OCI-LY7 (cell line): ENCODE measurements around the gene KCNJ12.

Experiments used
- EZH2phosphoT487 ChIP-seq: fragments of 200-600 bp; sonication (generic); IDR thresholded peaks from 2 replicates; pipeline ENCODE4 v1.6.1; 2018; ENCODE audit warnings: low read depth, borderline replicate concordance, mild to moderate bottlenecking, mixed run types, antibody characterized with exemption, low read length, moderate library complexity, mixed read lengths
- TF ChIP-seq, protein P1 (sequence below): fragments of 200-600 bp; sonication (generic); conservative IDR thresholded peaks from 2 replicates; pipeline ENCODE4 v1.5.1; 2014; ENCODE audit warnings: mild to moderate bottlenecking, antibody characterized with exemption, low read length, moderate library complexity, mixed read lengths

DNA sequence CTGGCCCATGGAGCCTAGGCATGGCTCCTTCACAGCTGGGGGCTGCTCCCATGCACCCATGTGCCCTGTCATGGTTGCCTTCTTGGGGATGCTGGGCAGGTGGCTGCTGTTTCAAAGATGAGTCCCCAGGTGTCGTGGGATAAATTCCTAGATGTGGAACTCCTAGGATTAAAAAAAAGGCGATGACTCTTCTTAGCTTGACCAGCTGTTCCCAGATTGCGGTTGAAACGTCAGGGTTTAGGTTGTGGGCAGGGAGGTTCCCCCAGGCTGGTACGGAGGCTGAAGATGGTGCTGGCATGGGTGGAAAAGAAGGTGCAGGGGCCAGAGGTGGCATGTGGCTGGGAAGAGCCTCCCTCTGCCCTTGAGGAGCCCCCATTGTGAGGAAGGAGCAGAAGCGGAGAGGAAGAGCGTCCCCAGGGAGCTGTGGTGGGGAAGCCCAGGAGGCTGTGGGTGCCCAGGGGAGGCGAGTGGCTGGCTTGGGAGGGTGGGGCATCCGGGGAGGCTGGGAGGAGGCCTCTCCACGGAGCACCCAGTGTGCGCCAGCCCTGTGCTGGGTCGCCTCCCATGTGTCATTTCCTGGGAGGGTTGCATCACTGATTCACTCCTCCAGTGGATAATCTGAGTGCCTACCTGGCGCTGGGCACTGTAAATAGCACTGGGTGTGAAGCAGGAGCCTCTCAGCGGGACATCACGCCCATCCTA is 7.5 kb upstream of the KCNJ12 start:
- TF ChIP-seq, protein P1, sequence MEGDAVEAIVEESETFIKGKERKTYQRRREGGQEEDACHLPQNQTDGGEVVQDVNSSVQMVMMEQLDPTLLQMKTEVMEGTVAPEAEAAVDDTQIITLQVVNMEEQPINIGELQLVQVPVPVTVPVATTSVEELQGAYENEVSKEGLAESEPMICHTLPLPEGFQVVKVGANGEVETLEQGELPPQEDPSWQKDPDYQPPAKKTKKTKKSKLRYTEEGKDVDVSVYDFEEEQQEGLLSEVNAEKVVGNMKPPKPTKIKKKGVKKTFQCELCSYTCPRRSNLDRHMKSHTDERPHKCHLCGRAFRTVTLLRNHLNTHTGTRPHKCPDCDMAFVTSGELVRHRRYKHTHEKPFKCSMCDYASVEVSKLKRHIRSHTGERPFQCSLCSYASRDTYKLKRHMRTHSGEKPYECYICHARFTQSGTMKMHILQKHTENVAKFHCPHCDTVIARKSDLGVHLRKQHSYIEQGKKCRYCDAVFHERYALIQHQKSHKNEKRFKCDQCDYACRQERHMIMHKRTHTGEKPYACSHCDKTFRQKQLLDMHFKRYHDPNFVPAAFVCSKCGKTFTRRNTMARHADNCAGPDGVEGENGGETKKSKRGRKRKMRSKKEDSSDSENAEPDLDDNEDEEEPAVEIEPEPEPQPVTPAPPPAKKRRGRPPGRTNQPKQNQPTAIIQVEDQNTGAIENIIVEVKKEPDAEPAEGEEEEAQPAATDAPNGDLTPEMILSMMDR = no peak
- TF ChIP-seq EZH2phosphoT487 = no peak
